ENCODE results near the gene CCP110.

The CCP110 gene, protein sequence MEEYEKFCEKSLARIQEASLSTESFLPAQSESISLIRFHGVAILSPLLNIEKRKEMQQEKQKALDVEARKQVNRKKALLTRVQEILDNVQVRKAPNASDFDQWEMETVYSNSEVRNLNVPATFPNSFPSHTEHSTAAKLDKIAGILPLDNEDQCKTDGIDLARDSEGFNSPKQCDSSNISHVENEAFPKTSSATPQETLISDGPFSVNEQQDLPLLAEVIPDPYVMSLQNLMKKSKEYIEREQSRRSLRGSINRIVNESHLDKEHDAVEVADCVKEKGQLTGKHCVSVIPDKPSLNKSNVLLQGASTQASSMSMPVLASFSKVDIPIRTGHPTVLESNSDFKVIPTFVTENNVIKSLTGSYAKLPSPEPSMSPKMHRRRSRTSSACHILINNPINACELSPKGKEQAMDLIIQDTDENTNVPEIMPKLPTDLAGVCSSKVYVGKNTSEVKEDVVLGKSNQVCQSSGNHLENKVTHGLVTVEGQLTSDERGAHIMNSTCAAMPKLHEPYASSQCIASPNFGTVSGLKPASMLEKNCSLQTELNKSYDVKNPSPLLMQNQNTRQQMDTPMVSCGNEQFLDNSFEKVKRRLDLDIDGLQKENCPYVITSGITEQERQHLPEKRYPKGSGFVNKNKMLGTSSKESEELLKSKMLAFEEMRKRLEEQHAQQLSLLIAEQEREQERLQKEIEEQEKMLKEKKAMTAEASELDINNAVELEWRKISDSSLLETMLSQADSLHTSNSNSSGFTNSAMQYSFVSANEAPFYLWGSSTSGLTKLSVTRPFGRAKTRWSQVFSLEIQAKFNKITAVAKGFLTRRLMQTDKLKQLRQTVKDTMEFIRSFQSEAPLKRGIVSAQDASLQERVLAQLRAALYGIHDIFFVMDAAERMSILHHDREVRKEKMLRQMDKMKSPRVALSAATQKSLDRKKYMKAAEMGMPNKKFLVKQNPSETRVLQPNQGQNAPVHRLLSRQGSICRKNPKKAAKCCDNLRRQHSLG

DNA sequence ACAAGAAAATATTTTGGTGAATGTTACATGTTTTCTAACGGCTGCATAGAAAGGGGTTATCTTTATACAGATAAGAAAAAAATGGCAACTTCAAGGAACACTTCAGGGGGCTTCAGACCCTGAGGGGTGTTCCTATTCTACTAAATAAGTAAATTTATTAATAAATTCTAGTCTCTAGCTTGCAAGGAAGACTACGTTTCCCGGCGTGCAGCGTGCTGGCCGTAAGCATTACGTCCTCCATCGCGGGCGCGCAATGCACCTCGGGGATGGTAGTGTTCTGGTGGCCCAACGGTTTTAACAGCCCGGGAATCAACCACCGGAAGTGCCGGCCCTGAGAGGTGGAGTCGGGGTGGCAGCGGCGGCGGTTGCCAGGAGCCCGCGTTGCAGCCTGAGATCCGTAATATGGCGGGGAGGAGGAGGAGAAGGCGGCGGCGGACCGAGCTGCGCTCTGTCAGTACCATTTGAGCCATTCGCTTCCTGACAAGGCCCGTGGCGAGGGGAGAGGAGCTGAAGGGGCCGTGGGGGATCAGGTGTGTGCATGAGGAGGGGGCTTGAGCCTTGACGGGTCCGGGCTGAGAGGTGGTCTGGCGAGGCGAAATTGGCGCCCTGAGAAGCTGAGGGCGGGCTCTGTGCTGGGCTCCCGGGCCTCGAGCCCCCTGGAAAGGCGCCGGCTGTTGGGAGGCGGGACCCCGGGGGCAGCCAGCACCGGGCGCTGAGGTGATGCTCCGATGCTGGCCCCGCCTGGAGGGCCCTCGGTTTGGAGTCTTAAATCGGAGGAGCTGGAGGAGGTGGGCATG is at the start of gene CCP110:
Gene CCP110, plus strand, starts transcription at position 384 of the 797 bp plus-strand sequence. CDS start 3,940 bp downstream, outside the sequence.
- in situ Hi-C loops (cut with MboI; ENCODE audit: low sequenced_read_pairs), result loop anchor here (25.0 kb wide), 1 partner anchor 436 kb away; no protein-coding TSS in a partner anchor

GRCh38 chr16:19474617-19475016 is 49.1 kb upstream of the CCP110 start:
- in situ Hi-C loops (cut with MboI; ENCODE audit: low sequenced_read_pairs), result loop anchor here (25.0 kb wide), 1 partner anchor 112 kb away; no protein-coding TSS in a partner anchor

DNA sequence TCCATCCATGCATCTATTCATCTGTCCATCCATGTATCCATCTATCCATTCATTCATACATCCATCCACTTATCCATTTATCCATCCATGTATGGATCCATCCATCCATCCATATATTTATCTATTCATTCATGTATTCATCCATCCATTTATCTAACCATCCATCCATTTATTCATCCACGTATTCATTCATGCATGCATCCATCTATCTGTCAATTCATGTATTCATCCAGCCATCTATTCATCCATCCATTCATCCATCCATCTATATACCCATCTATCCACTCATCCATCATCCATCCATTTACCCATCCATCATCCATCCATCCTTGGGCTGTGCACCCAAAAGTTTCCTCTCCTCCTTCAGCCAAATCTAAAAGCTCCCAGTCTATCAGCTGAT is 45.2 kb upstream of the CCP110 start:
- in situ Hi-C loops (cut with MboI; ENCODE audit: low sequenced_read_pairs), result no loop called here

- in situ Hi-C loops (cut with MboI; ENCODE audit: low sequenced_read_pairs), result no loop called here
Observed at GRCh38 chr16:19479302-19479721, 44.4 kb upstream of the CCP110 start.

DNA sequence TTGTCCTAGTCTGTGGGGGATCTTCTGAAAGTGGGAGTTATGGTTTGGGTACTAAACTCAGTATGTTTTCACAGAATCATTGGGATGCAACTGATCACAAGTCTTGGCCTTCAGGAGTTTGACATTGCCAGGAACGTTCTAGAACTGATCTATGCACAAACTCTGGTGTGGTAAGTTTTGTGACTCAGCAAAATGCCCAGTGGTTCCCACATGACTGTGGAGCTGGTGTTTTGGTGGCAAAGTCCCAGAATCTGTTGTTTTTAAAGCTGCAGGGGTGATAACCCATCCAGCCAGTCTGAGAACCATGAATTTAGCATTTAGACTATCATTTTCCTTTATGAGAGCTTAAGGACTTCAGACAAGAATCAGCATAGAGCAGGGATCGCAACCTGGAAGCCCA is 42.4 kb upstream of the CCP110 start:
- in situ Hi-C loops (cut with MboI; ENCODE audit: low sequenced_read_pairs), result no loop called here

GRCh38 chr16:19481769-19482168 is 42.0 kb upstream of the CCP110 start:
- in situ Hi-C loops (cut with MboI; ENCODE audit: low sequenced_read_pairs), result no loop called here

GRCh38 chr16:19482291-19482690 is 41.5 kb upstream of the CCP110 start:
- in situ Hi-C loops (cut with MboI; ENCODE audit: low sequenced_read_pairs), result no loop called here

DNA sequence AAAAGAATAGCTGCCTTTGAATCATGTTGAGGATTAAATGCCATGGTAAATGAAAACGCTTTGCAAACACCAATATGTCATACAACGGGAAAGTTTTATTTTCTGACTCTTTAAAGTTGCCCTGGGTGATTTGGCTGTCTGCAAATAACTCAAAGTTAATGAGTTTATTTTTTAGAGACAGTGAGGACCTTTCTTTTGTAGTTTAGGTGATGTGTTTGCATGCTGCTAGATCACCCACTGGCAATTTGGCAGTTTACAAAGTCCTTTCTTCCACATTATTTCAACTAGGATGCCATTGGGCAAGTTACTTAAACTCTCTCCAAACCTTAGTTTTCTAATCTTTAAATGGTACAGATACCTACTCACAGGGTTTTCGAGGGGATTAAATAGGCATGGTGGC is 39.6 kb upstream of the CCP110 start:
- in situ Hi-C loops (cut with MboI; ENCODE audit: low sequenced_read_pairs), result no loop called here

- in situ Hi-C loops (cut with MboI; ENCODE audit: low sequenced_read_pairs), result no loop called here
Observed at GRCh38 chr16:19485611-19486010, 38.1 kb upstream of the CCP110 start.

DNA sequence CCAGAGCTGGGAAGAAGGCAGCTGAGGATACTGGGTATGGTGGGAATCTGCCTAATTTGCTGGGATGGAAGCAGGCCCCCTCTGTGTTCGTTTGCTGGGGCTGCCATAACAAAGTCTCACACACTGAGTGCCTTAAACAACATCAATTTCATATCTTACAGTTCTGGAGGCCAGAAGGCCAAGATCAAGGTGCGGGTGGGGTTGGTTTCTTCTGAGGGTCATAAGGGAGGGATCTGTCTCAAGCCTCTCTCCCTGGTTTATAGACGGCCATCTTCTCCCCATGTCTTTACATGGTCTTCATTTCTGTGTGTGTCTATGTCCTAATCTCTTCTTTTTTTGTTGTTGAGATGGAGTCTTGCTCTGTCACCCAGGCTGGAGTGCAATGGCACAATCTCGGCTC is 37.7 kb upstream of the CCP110 start:
- in situ Hi-C loops (cut with MboI; ENCODE audit: low sequenced_read_pairs), result no loop called here

GRCh38 chr16:19486750-19487325 is 36.9 kb upstream of the CCP110 start:
- in situ Hi-C loops (cut with MboI; ENCODE audit: low sequenced_read_pairs), result no loop called here

DNA sequence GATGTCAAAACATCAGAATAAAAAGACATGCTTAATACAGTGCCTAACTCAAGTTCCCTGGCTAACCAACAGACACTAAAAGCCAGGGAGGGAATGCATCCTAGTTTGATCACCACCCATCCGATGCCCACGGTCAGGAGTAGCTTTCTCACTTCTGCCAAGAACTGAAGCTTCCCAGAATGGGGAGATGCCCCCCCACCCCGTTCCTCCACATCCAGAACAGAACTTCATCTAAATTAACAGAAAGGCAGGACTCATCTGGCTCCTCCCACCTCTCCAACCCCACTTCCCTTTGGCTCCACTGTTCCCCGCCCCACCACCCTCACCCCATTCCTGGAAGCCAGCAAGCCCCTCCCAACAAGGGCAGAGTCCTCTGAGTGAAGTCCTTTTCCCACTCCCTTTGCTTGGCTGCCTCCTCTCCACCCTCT is 35.5 kb upstream of the CCP110 start:
- in situ Hi-C loops (cut with MboI; ENCODE audit: low sequenced_read_pairs), result no loop called here

GRCh38 chr16:19490619-19491018 is 33.1 kb upstream of the CCP110 start:
- in situ Hi-C loops (cut with MboI; ENCODE audit: low sequenced_read_pairs), result no loop called here

- in situ Hi-C loops (cut with MboI; ENCODE audit: low sequenced_read_pairs), result no loop called here
Observed at GRCh38 chr16:19497176-19497575, 26.6 kb upstream of the CCP110 start.

DNA sequence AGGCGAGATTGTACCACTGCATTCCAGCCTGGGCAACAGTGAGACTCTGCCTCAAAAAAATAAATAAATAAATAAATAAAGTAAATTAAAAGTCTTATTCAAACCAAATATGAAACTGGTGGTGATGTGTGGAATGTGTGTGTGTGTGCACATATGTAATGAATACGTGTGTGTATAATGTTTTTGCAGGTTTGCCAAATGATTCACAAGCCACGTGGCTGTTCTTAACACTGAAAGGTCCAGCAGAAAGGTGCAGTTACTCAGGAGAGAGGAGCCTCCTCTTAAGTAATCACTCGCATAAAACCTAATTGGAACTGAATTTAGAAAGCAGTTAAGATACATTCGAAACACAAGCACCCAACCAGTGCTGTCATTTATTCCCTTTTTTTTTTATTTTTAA is 24.7 kb upstream of the CCP110 start:
- in situ Hi-C loops (cut with MboI; ENCODE audit: low sequenced_read_pairs), result no loop called here

- in situ Hi-C loops (cut with MboI; ENCODE audit: low sequenced_read_pairs), result no loop called here
Observed at GRCh38 chr16:19499481-19499880, 24.3 kb upstream of the CCP110 start.

- in situ Hi-C loops (cut with MboI; ENCODE audit: low sequenced_read_pairs), result loop anchor here (25.0 kb wide), 1 partner anchor 415 kb away; no protein-coding TSS in a partner anchor
Observed at GRCh38 chr16:19502395-19503131, 21.2 kb upstream of the CCP110 start.

- in situ Hi-C loops (cut with MboI; ENCODE audit: low sequenced_read_pairs), result loop anchor here (25.0 kb wide), 1 partner anchor 416 kb away; no protein-coding TSS in a partner anchor
Observed at GRCh38 chr16:19503461-19504075, 20.2 kb upstream of the CCP110 start.
